HepG2 (cell line): ENCODE measurements around the gene IFNG. TPM values are rescaled to one million over a fixed set of nuclear protein-coding genes. Genes with fewer than 3 reads are reported as not detected.

Source experiments
- ATAC-seq: fragments of 200-7000 bp; cut with Tn5 transposase; 3 replicates; pipeline ENCODE4 v1.9.1; 2020; ENCODE audit warnings: mild to moderate bottlenecking, moderate library complexity
- BruUV-seq: library from RNA; stranded (reverse); fragments of 400-500 nt; replicated peaks from 2 replicates; lab custom pipeline; 2021; lab: Mats Ljungman, UMichigan
- CTCF ChIA-PET: fragments of 300-600 bp; formaldehyde crosslinking; extraction: SDS; loops from one replicate; lab custom pipeline; 2021; ENCODE audit warnings: low total read pairs, inconsistent platforms, low intra/inter-chr PET ratio; lab: Yijun Ruan, JAX
- POLR2A ChIA-PET: fragments of 350-600 bp; sonication (Branson Sonifier 250); formaldehyde crosslinking; loops from one replicate; lab custom pipeline; 2020; ENCODE audit warnings: antibody characterized with exemption, inconsistent platforms; lab: Yijun Ruan, JAX
- DNase-seq: peaks from one replicate; pipeline ENCODE4 v3.0.0-alpha.2; 2015; ENCODE audit warnings: low spot score
- FAIRE-seq: peaks from 3 replicates; lab custom pipeline; 2011; peaks lifted over from hg19 to GRCh38; lab: Jason Lieb, UNC
- H2AFZ ChIP-seq: one replicate; pipeline ENCODE4 v1.6.1; 2011; ENCODE audit warnings: low read length, inconsistent platforms
- H3K27ac ChIP-seq: fragments of 300-600 bp; 3 replicates; pipeline ENCODE4 v1.8.0; 2011; ENCODE audit warnings: mixed run types, mild to moderate bottlenecking, mixed read lengths, low read length, inconsistent platforms; ENCODE audit not compliant: insufficient read depth; ENCODE audit errors: extremely low read length
- H3K27me3 ChIP-seq, 2 experiments: fragments of 200-600 bp in 1 of 2; 2 replicates in 1 of 2; 3 replicates in 1 of 2; pipeline versions ENCODE4 v1.6.0 to v1.8.0; 2011; ENCODE audit warnings: low read length in 2 of 2, mild to moderate bottlenecking in 2 of 2, moderate library complexity in 2 of 2, inconsistent platforms in 1 of 2; ENCODE audit not compliant: insufficient read depth in 2 of 2, control insufficient read depth in 1 of 2
- H3K36me3 ChIP-seq, 2 experiments: fragments of 200-600 bp in 1 of 2; replicated peaks in 1 of 2; 2 replicates in 1 of 2; 3 replicates in 1 of 2; pipeline versions ENCODE4 v1.5.1 to v1.8.0; 2011; ENCODE audit warnings: low read length in 2 of 2, inconsistent platforms in 1 of 2; ENCODE audit not compliant: insufficient read depth in 2 of 2, control insufficient read depth in 1 of 2
- H3K4me1 ChIP-seq: 2 replicates; pipeline ENCODE4 v1.5.1; 2012; ENCODE audit warnings: low read length, inconsistent platforms; ENCODE audit not compliant: insufficient read depth
- H3K4me2 ChIP-seq: 2 replicates; pipeline ENCODE4 v1.6.0; 2011; ENCODE audit warnings: low read depth, low read length, inconsistent platforms
- H3K4me3 ChIP-seq, 3 experiments: fragments of 200-600 bp in 1 of 3; sonication (generic), shearing (Covaris generic) in 1 of 3; replicated peaks in 1 of 3; 2 replicates each; pipeline ENCODE4 v1.5.1; 2011 to 2016; ENCODE audit warnings: low read length in 3 of 3, inconsistent platforms in 2 of 3, low read depth in 2 of 3, mild to moderate bottlenecking in 2 of 3, control low read depth in 1 of 3, mixed read lengths in 1 of 3; ENCODE audit not compliant: insufficient read depth in 1 of 3
- H3K79me2 ChIP-seq: one replicate; pipeline ENCODE4 v1.6.1; 2011; ENCODE audit warnings: low read length, inconsistent platforms; ENCODE audit not compliant: insufficient read depth
- H3K9ac ChIP-seq: 2 replicates; pipeline ENCODE4 v1.6.0; 2011; ENCODE audit warnings: mild to moderate bottlenecking, low read depth, low read length, inconsistent platforms; ENCODE audit not compliant: insufficient read depth
- H3K9me3 ChIP-seq: 2 replicates; pipeline ENCODE4 v1.5.1; 2012; ENCODE audit warnings: mild to moderate bottlenecking, low read length
- H4K20me1 ChIP-seq: 2 replicates; pipeline ENCODE4 v1.6.0; 2011; ENCODE audit warnings: inconsistent platforms, mild to moderate bottlenecking, low read length, moderate library complexity; ENCODE audit not compliant: insufficient read depth
- ARID3A ChIP-seq: IDR thresholded peaks from 2 replicates; pipeline ENCODE4 v1.6.1; 2012; ENCODE audit warnings: low read depth, low read length, improper control_type of control experiment
- KDM3A ChIP-seq: IDR thresholded peaks from 2 replicates; pipeline ENCODE4 v1.6.1; 2018; ENCODE audit warnings: low read depth, missing compliant biosample characterization
- KDM5A ChIP-seq: fragments of 200-600 bp; sonication (generic); IDR thresholded peaks from 2 replicates; pipeline ENCODE4 v1.7.0; 2018; ENCODE audit warnings: antibody characterized with exemption, mild to moderate bottlenecking, low read length, borderline replicate concordance
- SIX1 ChIP-seq: sonication (generic); formaldehyde crosslinking; IDR thresholded peaks from 2 replicates; pipeline ENCODE4 v1.4.0; 2020; ENCODE audit warnings: missing genetic modification reagents, borderline replicate concordance
- TEAD3 ChIP-seq: optimal IDR thresholded peaks from 2 replicates; pipeline ENCODE3; 2016; ENCODE audit warnings: borderline replicate concordance
- THAP9 ChIP-seq: sonication (generic); formaldehyde crosslinking; IDR thresholded peaks from 2 replicates; pipeline ENCODE4; 2020; ENCODE audit warnings: missing genetic modification reagents, mild to moderate bottlenecking, borderline replicate concordance
- ZFP36 ChIP-seq: fragments of 150-350 bp; IDR thresholded peaks from 2 replicates; pipeline ENCODE4 v1.6.1; 2018; ENCODE audit warnings: borderline replicate concordance, low read length, low read depth; ENCODE audit not compliant: partially characterized antibody
- ZNF276 ChIP-seq: sonication (generic); formaldehyde crosslinking; IDR thresholded peaks from 2 replicates; pipeline ENCODE4 v1.4.0; 2020; ENCODE audit warnings: mild to moderate bottlenecking, low read depth, missing genetic modification reagents
- ZNF460 ChIP-seq: sonication (generic); formaldehyde crosslinking; IDR thresholded peaks from 2 replicates; pipeline ENCODE4 v1.5.1; 2020; ENCODE audit warnings: missing genetic modification reagents, mild to moderate bottlenecking, borderline replicate concordance
- ZNF501 ChIP-seq: sonication (generic); formaldehyde crosslinking; IDR thresholded peaks from 2 replicates; pipeline ENCODE4 v1.5.1; 2020; ENCODE audit warnings: mild to moderate bottlenecking, moderate library complexity, missing genetic modification reagents
- ZNF597 ChIP-seq: sonication (generic); formaldehyde crosslinking; IDR thresholded peaks from 2 replicates; pipeline ENCODE4 v1.5.0; 2020; ENCODE audit warnings: missing genetic modification reagents
- ZNF747 ChIP-seq: sonication (generic); formaldehyde crosslinking; IDR thresholded peaks from 2 replicates; pipeline ENCODE4 v1.8.1; 2023; ENCODE audit warnings: missing genetic modification reagents, mild to moderate bottlenecking, borderline replicate concordance
- ZNF839 ChIP-seq: sonication (generic); formaldehyde crosslinking; IDR thresholded peaks from 2 replicates; pipeline ENCODE4 v1.4.0; 2020; ENCODE audit warnings: missing genetic modification reagents, mild to moderate bottlenecking, borderline replicate concordance
- ZSCAN31 ChIP-seq: sonication (generic); formaldehyde crosslinking; IDR thresholded peaks from 2 replicates; pipeline ENCODE4 v1.5.0; 2020; ENCODE audit warnings: low read depth, mild to moderate bottlenecking, missing genetic modification reagents
- WGBS: methylation state at CpG from one replicate; pipeline ENCODE4 v1.1.6; 2017; ENCODE audit warnings: low lambda C conversion rate; 5-methylcytosine and 5-hydroxymethylcytosine counted together
- in situ Hi-C: cut with HindIII; loops from 2 replicates; pipeline ENCODE4 v1.10.0; 2017; ENCODE audit warnings: low pct_unique_long_range_greater_than_20kb; ENCODE audit not compliant: extremely low pct_ligation_motif_present
- intact Hi-C: fragments of 100-400 bp; cut with micrococcal nuclease; formaldehyde crosslinking; loops from one replicate; pipeline ENCODE4 v1.10.0; 2022; ENCODE audit not compliant: unreplicated experiment
- polyA plus RNA-seq, 8 experiments: library from polyadenylated mRNA; depleted of rRNA in 3 of 8; stranded (reverse) in 7 of 8; unstranded in 1 of 8; fragments of >200 nt; fragmentation: Illumina TruSeq in 4 of 8; extraction: Trizol in 4 of 8; gene quantifications; 2 replicates each; pipeline versions ENCODE4 v1.2.1 to v1.2.3, GENCODE V29; 2011 to 2016; ENCODE audit warnings: low read depth in 4 of 8, missing spikeins in 1 of 8, mixed read lengths in 1 of 8; ENCODE audit not compliant: insufficient read depth in 1 of 8
- total RNA-seq, 5 experiments: library from RNA; depleted of rRNA; stranded (reverse); fragments of >200 nt; fragmentation: Illumina TruSeq; extraction: Trizol; gene quantifications; 2 replicates each; pipeline ENCODE4 v1.2.3, GENCODE V29; 2016; ENCODE audit warnings: low read depth in 1 of 5

IFNG gene
- total and polyA plus RNA-seq, 2 of the 13 experiments (the other 11 are each of a cell fraction or from before 2014, with no cell fraction given): not detected

GRCh38 chr12:68138480-68138879 is 21.1 kb downstream of the IFNG start (continued):
- TF ChIP-seq ZNF276 (CRISPR knock-in tag): no peak
- TF ChIP-seq ZNF839 (CRISPR knock-in tag): no peak
- no peak for TF ChIP-seq SIX1 (CRISPR knock-in tag)
- TF ChIP-seq THAP9 (CRISPR knock-in tag): no peak

GRCh38 chr12:68137335-68137830 is 22.2 kb downstream of the IFNG start:
- ATAC-seq (no peak), DNase-seq (no peak), FAIRE-seq (no peak)
- no peak overlapping the region for H3K4me3 ChIP-seq
- H3K36me3 ChIP-seq: no peaks in the 10 kb centered on the region
- no peaks in the 10 kb centered on the region for H3K9me3 ChIP-seq
- H4K20me1 ChIP-seq: no peaks in the 10 kb centered on the region
- H3K4me1 ChIP-seq: no peaks in the 10 kb centered on the region
- H3K27ac ChIP-seq: no peak overlapping the region
- no peaks in the 10 kb centered on the region; a peak in 1 of 5 replicates for H3K27me3 ChIP-seq
- BruUV-seq: no TSS peak
- WGBS: 4% methylated on average over 3 of the region's 3 CpGs
- H3K9ac ChIP-seq: no peak overlapping the region
- ChIA-PET POLR2A (no interaction called here), CTCF (no interaction called here)
- H2AFZ ChIP-seq: no peak overlapping the region
- in situ Hi-C loops: no loop called here
- no peak for TF ChIP-seq ZSCAN31 (CRISPR knock-in tag)
- TF ChIP-seq ZNF460 (CRISPR knock-in tag): no peak
- TF ChIP-seq ZNF501 (CRISPR knock-in tag): no peak
- TF ChIP-seq ARID3A: no peak
- no peak for TF ChIP-seq KDM5A
- no peak for TF ChIP-seq ZNF597 (CRISPR knock-in tag)
- no peak for TF ChIP-seq ZNF747
- no peak for TF ChIP-seq TEAD3 (CRISPR knock-in tag)
- TF ChIP-seq KDM3A (CRISPR knock-in tag): no peak
- TF ChIP-seq ZFP36: no peak
- no peak overlapping the region for H3K4me2 ChIP-seq
- intact Hi-C loops: no loop called here
- H3K79me2 ChIP-seq: no peaks in the 10 kb centered on the region
